Ammon's horn (tissue), 1 donor: ENCODE measurements around the gene ZNF341.
"Not testable (repeated sequence)": the region's sequence is repeated elsewhere in the genome, so short reads cannot be mapped to it uniquely, and the experiment has no call there.

Source experiments
- DNase-seq: peaks from one replicate; pipeline ENCODE4 v3.0.0-alpha.2; 2016; ENCODE audit warnings: low spot score

Gene ZNF341

GRCh38 chr20:33731693-33732165, at the start of gene ZNF341:
TSS of gene ZNF341 (plus strand) at chr20:33731996. CDS start at chr20:33732022, 26 bp downstream.
- DNase-seq, result peak; percentile 88

GRCh38 chr20:33684533-33685327, 47.1 kb upstream of the ZNF341 start:
- no peak for DNase-seq

GRCh38 chr20:33685328-33686099, 46.3 kb upstream of the ZNF341 start:
- peak; percentile 3 for DNase-seq

GRCh38 chr20:33686100-33686983, 45.5 kb upstream of the ZNF341 start, which contains the start of gene E2F1:
TSS of gene E2F1 (minus strand) at chr20:33686385. CDS start at chr20:33686264, 121 bp downstream.
- peak; percentile 96 for DNase-seq

GRCh38 chr20:33686984-33687366, 44.8 kb upstream of the ZNF341 start:
- no peak for DNase-seq

- DNase-seq, result no peak
Observed at GRCh38 chr20:33687370-33687915, 44.4 kb upstream of the ZNF341 start.

GRCh38 chr20:33687993-33688937, 43.5 kb upstream of the ZNF341 start:
- no peak for DNase-seq

- DNase-seq, result no peak
Observed at GRCh38 chr20:33688938-33689424, 42.8 kb upstream of the ZNF341 start.

- no peak for DNase-seq
Observed at GRCh38 chr20:33689493-33689892, 42.3 kb upstream of the ZNF341 start.

GRCh38 chr20:33689973-33690372, 41.8 kb upstream of the ZNF341 start:
- peak; percentile 79 for DNase-seq

- no peak for DNase-seq
Observed at GRCh38 chr20:33693289-33693688, 38.5 kb upstream of the ZNF341 start.

- DNase-seq, result peak; percentile 89
Observed at GRCh38 chr20:33693741-33694638, 37.8 kb upstream of the ZNF341 start.

GRCh38 chr20:33694639-33695012, 37.2 kb upstream of the ZNF341 start:
- DNase-seq, result no peak

- DNase-seq, result no peak
Observed at GRCh38 chr20:33696448-33696847, 35.3 kb upstream of the ZNF341 start.

GRCh38 chr20:33697129-33697528, 34.7 kb upstream of the ZNF341 start:
- DNase-seq, result peak; percentile 87

GRCh38 chr20:33698966-33699365, 32.8 kb upstream of the ZNF341 start:
- not testable (repeated sequence) for DNase-seq

- DNase-seq, result not testable (repeated sequence)
Observed at GRCh38 chr20:33700696-33701441, 30.9 kb upstream of the ZNF341 start.

GRCh38 chr20:33701629-33702450, 30.0 kb upstream of the ZNF341 start:
- no peak for DNase-seq
